PC-9 (cell line): ENCODE data around the gene UBASH3A. TPM values are rescaled to one million over a fixed set of nuclear protein-coding genes. Genes with fewer than 3 reads are reported as not detected.

Experiments used
- BruUV-seq: library from RNA; stranded (reverse); fragments of 400-500 nt; replicated peaks from 2 replicates; lab custom pipeline; 2021; lab: Mats Ljungman, UMichigan
- CTCF ChIA-PET: fragments of 300-600 bp; sonication (Branson Sonifier 250); formaldehyde crosslinking; loops from one replicate; lab custom pipeline; 2022; ENCODE audit warnings: antibody characterized with exemption; lab: Charles Lee
- POLR2A ChIA-PET: fragments of 300-600 bp; sonication (Branson Sonifier 250); formaldehyde crosslinking; loops from one replicate; lab custom pipeline; 2022; ENCODE audit warnings: antibody characterized with exemption; ENCODE audit not compliant: unreplicated experiment; lab: Charles Lee
- DNase-seq, 2 experiments: peaks; one replicate each; pipeline versions ENCODE4 v3.0.0 to v3.0.0-alpha.2; 2015 to 2022; ENCODE audit warnings: mixed read lengths in 1 of 2
- H2AFZ ChIP-seq: fragments of 200-600 bp; sonication (generic); 2 replicates; pipeline ENCODE4 v1.8.1; 2017; ENCODE audit warnings: antibody characterized with exemption
- H3F3A ChIP-seq: fragments of 200-600 bp; sonication (generic); 2 replicates; pipeline ENCODE4 v1.8.1; 2017; ENCODE audit warnings: antibody characterized with exemption, mild to moderate bottlenecking, low read depth; ENCODE audit not compliant: insufficient read depth
- H3K27ac ChIP-seq: fragments of 200-600 bp; sonication (generic); 2 replicates; pipeline ENCODE4 v1.6.1; 2016; ENCODE audit warnings: mixed run types
- H3K27me3 ChIP-seq: fragments of 200-600 bp; sonication (generic); 2 replicates; pipeline ENCODE4 v1.6.1; 2016; ENCODE audit warnings: low read depth, mixed run types; ENCODE audit not compliant: insufficient read depth
- H3K36me3 ChIP-seq: fragments of 200-600 bp; sonication (generic); 2 replicates; pipeline ENCODE4 v1.6.1; 2016; ENCODE audit warnings: low read depth, mixed run types
- H3K4me1 ChIP-seq: fragments of 200-600 bp; sonication (generic); replicated peaks from 2 replicates; pipeline ENCODE4 v1.6.1; 2016; ENCODE audit warnings: mixed run types; ENCODE audit not compliant: insufficient read depth
- H3K4me2 ChIP-seq: fragments of 200-600 bp; sonication (generic); 2 replicates; pipeline ENCODE4 v1.6.1; 2017; ENCODE audit warnings: mixed run types
- H3K4me3 ChIP-seq: fragments of 200-600 bp; sonication (generic); 2 replicates; pipeline ENCODE4 v1.6.1; 2016; ENCODE audit warnings: mixed run types
- H3K79me2 ChIP-seq: fragments of 200-600 bp; sonication (generic); 2 replicates; pipeline ENCODE4 v1.6.1; 2017; ENCODE audit warnings: low read depth, mixed run types
- H3K9me2 ChIP-seq: fragments of 200-600 bp; sonication (generic); 2 replicates; pipeline ENCODE4 v1.8.1; 2017; ENCODE audit warnings: mild to moderate bottlenecking; ENCODE audit not compliant: insufficient read depth
- H3K9me3 ChIP-seq: fragments of 200-600 bp; sonication (generic); 2 replicates; pipeline ENCODE4 v1.8.1; 2016; ENCODE audit warnings: low read depth; ENCODE audit not compliant: insufficient read depth
- H4K20me1 ChIP-seq: fragments of 200-600 bp; sonication (generic); 2 replicates; pipeline ENCODE4 v1.8.1; 2017; ENCODE audit not compliant: insufficient read depth
- EZH2 ChIP-seq: fragments of 200-600 bp; sonication (generic); IDR thresholded peaks from 2 replicates; pipeline ENCODE4 v1.8.0; 2017; ENCODE audit warnings: antibody characterized with exemption, low read depth
- intact Hi-C: fragments of 100-400 bp; cut with micrococcal nuclease; formaldehyde crosslinking; loops from one replicate; pipeline ENCODE4 v1.10.0; 2022; ENCODE audit not compliant: unreplicated experiment
- total RNA-seq: library from RNA; stranded (reverse); gene quantifications from 2 replicates; pipeline ENCODE4 v1.2.3, GENCODE V29; 2021
- TF ChIP-seq, protein P1 (sequence below): fragments of 200-600 bp; sonication (generic); conservative IDR thresholded peaks from 2 replicates; pipeline ENCODE4 v1.6.1; 2017; ENCODE audit warnings: mixed run types, antibody characterized with exemption, mild to moderate bottlenecking, moderate library complexity

UBASH3A gene
- total RNA-seq, 1 experiment from 2014 or later, result not detected

GRCh38 chr21:42417533-42417932, 13.8 kb downstream of the UBASH3A start:
- Histone ChIP-seq H4K20me1 (no peaks in the 10 kb centered on the region), H3K4me3 (no peak overlapping the region), H3K4me2 (no peak overlapping the region), H3K27ac (no peak overlapping the region), H3K9me2 (no peaks in the 10 kb centered on the region), H3K36me3 (no peaks in the 10 kb centered on the region), H3F3A (no peaks in the 10 kb centered on the region), H3K27me3 (peaks cover 13% of the 10 kb centered on the region; the same call in 1 of the 2 replicates), H2AFZ (no peak overlapping the region), H3K9me3 (no peaks in the 10 kb centered on the region), H3K79me2 (no peaks in the 10 kb centered on the region), H3K4me1 (0 out of 2 replicates have a peak, but pooled peaks cover 9% of the 10 kb centered on the region)
- BruUV-seq, result no TSS peak
- DNase-seq, result no peak
- CTCF ChIA-PET, result no interaction called here
- intact Hi-C loops, result no loop called here
- POLR2A ChIA-PET, result no interaction called here
- TF ChIP-seq EZH2, result no peak
- TF ChIP-seq, protein P1, sequence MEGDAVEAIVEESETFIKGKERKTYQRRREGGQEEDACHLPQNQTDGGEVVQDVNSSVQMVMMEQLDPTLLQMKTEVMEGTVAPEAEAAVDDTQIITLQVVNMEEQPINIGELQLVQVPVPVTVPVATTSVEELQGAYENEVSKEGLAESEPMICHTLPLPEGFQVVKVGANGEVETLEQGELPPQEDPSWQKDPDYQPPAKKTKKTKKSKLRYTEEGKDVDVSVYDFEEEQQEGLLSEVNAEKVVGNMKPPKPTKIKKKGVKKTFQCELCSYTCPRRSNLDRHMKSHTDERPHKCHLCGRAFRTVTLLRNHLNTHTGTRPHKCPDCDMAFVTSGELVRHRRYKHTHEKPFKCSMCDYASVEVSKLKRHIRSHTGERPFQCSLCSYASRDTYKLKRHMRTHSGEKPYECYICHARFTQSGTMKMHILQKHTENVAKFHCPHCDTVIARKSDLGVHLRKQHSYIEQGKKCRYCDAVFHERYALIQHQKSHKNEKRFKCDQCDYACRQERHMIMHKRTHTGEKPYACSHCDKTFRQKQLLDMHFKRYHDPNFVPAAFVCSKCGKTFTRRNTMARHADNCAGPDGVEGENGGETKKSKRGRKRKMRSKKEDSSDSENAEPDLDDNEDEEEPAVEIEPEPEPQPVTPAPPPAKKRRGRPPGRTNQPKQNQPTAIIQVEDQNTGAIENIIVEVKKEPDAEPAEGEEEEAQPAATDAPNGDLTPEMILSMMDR, result no peak

DNA sequence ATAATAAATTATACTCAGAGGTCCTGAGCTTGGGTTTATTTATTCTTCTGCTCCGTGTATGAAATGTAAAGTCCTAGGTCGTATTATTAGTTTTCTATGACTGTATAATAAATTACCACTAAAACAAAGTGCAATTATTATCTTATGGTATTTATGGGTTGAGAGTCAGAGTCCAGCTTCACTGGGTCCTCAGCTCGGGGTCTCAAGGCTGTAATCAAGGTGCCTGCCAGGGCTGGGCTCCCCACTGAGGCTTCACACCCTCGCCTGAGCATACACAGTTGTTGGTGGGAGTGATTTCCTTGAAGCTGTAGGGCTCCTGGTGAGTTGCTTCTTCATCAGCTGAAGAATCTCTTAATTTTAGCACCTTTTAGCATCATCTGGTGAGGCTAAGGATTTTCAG, 15.2 kb downstream of the UBASH3A start:
- no peak overlapping the region for H3K27ac ChIP-seq
- no peaks in the 10 kb centered on the region for H3F3A ChIP-seq
- ChIA-PET CTCF (no interaction called here), POLR2A (interaction anchor here (0.7 kb wide), 1 partner anchor 16 kb away, joined by 5 read pairs; no protein-coding TSS in a partner anchor)
- no peaks in the 10 kb centered on the region for H4K20me1 ChIP-seq
- no peaks in the 10 kb centered on the region for H3K9me2 ChIP-seq
- no peak overlapping the region for H3K4me2 ChIP-seq
- no peaks in the 10 kb centered on the region for H3K9me3 ChIP-seq
- H2AFZ ChIP-seq, result no peak overlapping the region
- DNase-seq, result no peak
- intact Hi-C loops, result no loop called here
- peaks cover 21% of the 10 kb centered on the region; the same call in 1 of the 2 replicates for H3K27me3 ChIP-seq
- BruUV-seq, result no TSS peak
- TF ChIP-seq, protein P1, result no peak
- no peak for TF ChIP-seq EZH2
- H3K4me1 ChIP-seq, result 0 out of 2 replicates have a peak, but pooled peaks cover 9% of the 10 kb centered on the region
- H3K4me3 ChIP-seq, result no peak overlapping the region
- no peaks in the 10 kb centered on the region for H3K79me2 ChIP-seq
- no peaks in the 10 kb centered on the region for H3K36me3 ChIP-seq

- no peak overlapping the region for H2AFZ ChIP-seq
- H3K4me3 ChIP-seq, result no peak overlapping the region
- no peaks in the 10 kb centered on the region for H3K9me2 ChIP-seq
- no peaks in the 10 kb centered on the region for H3F3A ChIP-seq
- TF ChIP-seq, protein P1, result no peak
- TF ChIP-seq EZH2, result no peak
- H3K4me2 ChIP-seq, result no peak overlapping the region
- H3K27me3 ChIP-seq, result peaks cover 25% of the 10 kb centered on the region; the same call in 1 of the 2 replicates
- no peak overlapping the region for H3K27ac ChIP-seq
- BruUV-seq, result no TSS peak
- H4K20me1 ChIP-seq, result no peaks in the 10 kb centered on the region
- no peaks in the 10 kb centered on the region for H3K9me3 ChIP-seq
- intact Hi-C loops, result no loop called here
- 0 out of 2 replicates have a peak, but pooled peaks cover 7% of the 10 kb centered on the region for H3K4me1 ChIP-seq
- no peaks in the 10 kb centered on the region for H3K79me2 ChIP-seq
- H3K36me3 ChIP-seq, result no peaks in the 10 kb centered on the region
- ChIA-PET CTCF (no interaction called here), POLR2A (interaction anchor here (0.7 kb wide), 1 partner anchor 17 kb away, joined by 5 read pairs; no protein-coding TSS in a partner anchor)
- no peak for DNase-seq
Measured at GRCh38 chr21:42419845-42420244, 16.1 kb downstream of the UBASH3A start.
